ENCODE measurements around the gene PTRH1.
A peak's percentile ranks its signal among the peaks of the same experiment; 100 is the strongest.
"Not testable (repeated sequence)": the region's sequence is repeated elsewhere in the genome, so short reads cannot be mapped to it uniquely, and the experiment has no call there.

PTRH1 gene

GRCh38 chr9:127715470-127716337 is at the start of gene PTRH1, which contains the start of gene TTC16:
PTRH1 (minus strand) TSS chr9:127715663; CDS start chr9:127715639, 24 bp downstream.
TTC16 (plus strand) TSS chr9:127716079; CDS start chr9:127716146, 67 bp downstream.
- peak; percentile 97 for DNase-seq

- DNase-seq = no peak
These were observed 48.5 kb upstream of the PTRH1 start for GRCh38 chr9:127763918-127764384.

GRCh38 chr9:127762111-127762676 is 46.7 kb upstream of the PTRH1 start:
- DNase-seq = no peak

GRCh38 chr9:127761491-127761956 is 46.1 kb upstream of the PTRH1 start:
- no peak for DNase-seq

GRCh38 chr9:127761061-127761460 is 45.6 kb upstream of the PTRH1 start:
- DNase-seq = no peak

GRCh38 chr9:127758843-127759242 is 43.4 kb upstream of the PTRH1 start:
- DNase-seq = no peak

DNA sequence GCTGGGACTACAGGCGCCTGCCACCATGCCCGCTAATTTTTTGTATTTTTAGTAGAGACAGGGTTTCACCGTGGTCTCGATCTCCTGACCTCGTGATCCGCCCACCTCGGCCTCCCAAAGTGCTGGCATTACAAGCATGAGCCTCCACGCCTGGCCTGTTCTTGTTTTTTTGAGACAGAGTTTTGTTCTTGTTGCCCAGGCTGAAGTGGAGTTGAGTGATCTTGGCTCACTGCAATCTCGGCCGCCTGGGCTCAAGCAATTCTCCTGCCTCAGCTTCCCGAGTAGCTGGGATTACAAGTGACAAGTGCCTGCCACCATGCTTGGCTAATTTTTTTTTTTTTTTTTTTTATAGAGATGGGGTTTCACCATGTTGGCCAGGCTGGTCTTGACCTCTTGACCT is 41.3 kb upstream of the PTRH1 start:
- DNase-seq = not testable (repeated sequence)

DNA sequence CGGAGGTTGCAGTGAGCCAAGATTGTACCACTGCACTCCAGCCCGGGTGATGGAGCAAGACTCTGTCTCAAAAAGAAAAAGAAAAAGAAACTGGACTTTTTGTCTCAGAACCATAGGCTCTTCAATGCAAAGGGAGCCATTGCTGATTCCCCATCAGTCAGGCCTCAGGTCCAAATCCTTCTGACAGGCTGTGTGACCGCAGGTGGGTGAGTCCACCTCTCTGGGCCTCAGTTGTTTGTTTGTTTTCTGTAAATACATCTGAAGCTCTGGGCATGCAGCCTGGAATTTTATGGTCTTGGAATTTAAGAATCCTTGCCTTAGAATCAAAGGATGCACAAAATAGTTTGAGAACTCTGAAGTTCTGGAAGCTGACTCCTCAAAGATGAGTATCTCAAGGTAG is 40.8 kb upstream of the PTRH1 start:
- no peak for DNase-seq

DNA sequence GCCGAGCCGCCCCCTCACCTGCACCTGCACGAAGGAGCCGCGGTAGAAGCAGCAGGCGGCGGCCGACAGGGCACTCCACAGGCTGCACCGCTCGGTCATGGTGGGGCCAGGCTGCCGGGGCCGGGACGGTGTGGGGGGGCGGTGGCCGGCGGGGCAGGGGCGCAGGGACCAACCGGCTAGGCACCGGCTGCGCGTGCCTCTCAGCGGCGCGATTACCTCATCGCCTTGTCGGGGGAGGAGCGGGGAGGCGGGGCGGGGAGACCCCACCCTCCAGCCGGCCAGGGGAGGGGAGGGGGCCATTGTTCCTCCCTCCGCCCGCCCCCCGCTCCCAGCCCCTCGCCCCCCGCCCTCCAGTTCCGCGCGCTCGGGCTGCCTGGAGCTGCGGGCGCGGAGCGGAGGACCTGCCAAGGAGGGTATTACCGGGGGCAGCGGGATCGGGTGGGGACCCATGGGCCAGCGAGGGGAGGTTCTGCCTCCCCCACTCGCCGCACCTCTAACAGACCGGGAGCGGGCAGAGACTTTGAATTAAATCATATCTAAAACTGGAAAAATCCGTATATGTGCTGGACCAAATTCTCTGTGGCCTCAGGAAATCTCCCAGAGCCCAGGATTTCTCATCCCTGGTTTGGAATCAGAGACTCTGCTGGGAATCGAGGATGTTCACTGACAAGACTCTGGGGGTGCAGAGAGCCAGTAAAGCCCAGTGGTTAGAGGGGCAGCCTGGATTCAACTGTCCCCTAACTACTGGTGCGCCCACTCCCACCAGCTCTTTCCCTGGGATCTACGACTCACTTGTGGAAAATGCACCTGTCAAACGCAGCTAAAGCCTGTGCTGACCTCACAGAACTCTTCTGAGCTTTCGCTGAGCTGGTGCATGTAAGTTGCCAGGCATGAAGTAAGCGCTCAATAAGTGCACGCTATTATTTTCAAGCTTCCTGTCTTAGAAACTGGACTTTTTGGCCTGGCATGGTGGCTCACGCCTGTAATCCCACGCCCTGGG is 39.9 kb upstream of the PTRH1 start:
- DNase-seq = no peak

- no peak for DNase-seq
These were observed 38.9 kb upstream of the PTRH1 start for GRCh38 chr9:127754099-127755060.

- no peak for DNase-seq
These were observed 38.2 kb upstream of the PTRH1 start for GRCh38 chr9:127753622-127754021.

DNA sequence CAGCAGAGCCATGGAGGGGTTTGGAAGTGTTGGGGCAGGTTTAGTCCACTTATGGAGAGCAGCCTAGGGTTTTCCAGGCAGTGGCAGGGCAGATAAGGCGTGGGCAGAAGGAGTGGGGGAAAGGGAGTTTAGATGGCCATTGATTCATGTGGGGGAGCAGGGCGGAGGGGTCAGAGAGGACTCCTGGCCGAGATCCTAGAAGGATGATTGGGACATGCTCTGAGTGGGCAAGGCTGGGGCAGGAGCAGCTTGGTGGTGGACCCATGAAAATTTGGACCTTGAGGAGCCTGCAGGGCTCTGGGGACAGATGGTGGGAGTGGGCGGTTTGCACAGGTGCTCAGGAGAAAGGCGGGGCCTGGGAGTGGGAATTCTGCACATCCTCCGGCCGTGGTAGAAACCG is 37.7 kb upstream of the PTRH1 start:
- no peak for DNase-seq

GRCh38 chr9:127751269-127752054 is 36.0 kb upstream of the PTRH1 start:
- no peak for DNase-seq

- no peak for DNase-seq
These were observed 33.8 kb upstream of the PTRH1 start for GRCh38 chr9:127749090-127749787.

- no peak for DNase-seq
These were observed 31.6 kb upstream of the PTRH1 start for GRCh38 chr9:127746959-127747569.

DNA sequence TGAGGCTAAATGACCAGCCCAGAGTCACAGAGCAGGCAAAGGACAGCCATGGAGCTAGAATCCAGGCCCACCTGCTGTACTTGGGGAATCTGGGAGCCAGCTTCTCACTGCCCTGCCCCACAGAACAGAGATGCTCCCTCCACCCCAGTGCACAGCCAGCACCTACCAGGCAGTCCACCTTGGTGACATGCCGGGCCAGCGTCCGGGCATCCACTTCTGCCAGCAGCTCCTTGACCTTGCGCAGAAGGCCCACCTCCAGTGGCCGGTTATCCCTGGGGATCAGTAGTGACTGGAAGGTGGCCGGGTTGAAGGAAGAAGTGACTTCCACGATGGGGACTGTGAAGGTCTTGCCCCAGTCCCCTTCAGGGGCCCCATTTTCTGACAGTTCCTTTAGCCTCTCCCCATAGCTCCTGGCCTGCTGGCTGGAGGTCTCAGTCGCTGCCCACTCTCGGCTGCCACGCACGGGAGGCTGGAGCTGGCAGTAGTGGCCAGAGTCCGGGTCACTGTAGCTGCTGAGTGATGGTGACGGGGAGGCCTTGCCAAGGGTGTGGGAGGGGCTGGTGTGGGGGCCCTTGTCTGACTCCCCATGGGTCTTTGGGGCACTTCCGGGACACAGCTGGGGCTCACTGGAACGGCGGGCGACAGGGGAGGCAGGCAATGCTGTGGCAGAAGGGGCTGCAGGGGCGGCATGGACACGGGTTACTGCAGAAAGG is 29.1 kb upstream of the PTRH1 start:
- no peak for DNase-seq

GRCh38 chr9:127742435-127743088 is 27.1 kb upstream of the PTRH1 start:
- DNase-seq = no peak

DNA sequence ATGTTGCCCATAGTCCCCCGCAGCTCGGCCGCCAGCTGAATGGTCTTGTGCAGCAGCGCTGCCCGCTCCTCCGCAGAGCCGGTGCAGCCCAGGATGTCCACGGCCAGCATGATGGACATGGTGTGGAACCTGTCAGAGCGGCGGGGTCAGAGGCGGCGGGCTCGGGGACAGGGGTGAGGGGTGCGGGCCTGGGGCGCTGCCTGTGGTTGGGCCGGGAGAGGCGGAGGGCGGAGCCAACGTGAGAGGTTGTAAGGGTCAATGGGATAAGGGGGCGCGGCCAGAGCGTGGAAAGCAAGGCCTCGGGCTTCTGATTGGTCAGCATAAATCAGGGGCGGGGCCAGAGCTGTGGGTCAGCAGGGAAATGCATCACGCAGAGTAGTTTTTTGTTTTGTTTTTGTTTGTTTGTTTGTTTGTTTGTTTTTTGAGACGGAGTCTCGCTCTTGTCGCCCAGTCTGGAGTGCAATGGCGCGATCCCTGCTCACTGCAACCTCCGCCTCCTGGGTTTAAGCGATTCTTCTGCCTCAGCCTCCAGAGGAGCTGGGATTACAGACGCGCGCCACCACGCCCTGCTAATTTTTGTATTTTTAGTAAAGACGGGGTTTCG is 26.5 kb upstream of the PTRH1 start:
- no peak for DNase-seq
